ENCODE data around the gene UBE2K.
"Not testable (repeated sequence)": the region's sequence is repeated elsewhere in the genome, so short reads cannot be mapped to it uniquely, and the experiment has no call there.

Gene UBE2K

DNA sequence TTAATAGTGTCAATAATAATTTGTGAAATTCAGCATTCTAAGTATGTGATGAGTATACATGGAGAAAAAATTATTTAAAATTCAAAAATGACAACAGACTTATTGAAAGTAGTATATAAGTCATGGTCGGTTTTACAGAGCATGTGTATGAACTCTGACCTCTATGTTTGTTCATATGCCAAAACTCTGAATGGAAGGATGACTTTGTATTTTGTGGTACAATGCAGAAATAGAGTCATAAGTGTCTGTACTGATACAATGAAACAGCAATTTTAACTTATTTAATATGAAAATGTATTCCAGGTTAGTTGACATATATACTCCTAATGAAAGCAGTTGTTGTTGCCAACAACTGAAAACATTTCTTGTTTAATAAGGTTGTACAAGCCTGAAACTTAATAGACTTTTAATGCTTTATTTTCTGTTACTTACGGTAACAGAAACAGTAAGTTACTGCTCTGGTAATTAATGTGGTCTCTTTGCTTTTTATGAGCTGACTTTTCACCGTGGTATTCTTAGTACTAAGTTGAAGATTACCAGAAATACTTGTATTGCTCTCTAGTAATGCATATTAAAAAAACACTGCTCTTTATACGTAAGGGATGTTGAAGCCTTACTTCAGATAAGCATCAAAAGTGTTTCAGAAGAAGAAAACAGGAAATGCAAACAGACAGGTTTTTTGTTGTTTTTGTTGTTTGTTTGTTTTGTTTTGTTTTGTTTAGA lies 1.9 kb downstream of the UBE2K start:
- TF ChIP-seq, protein P1, sequence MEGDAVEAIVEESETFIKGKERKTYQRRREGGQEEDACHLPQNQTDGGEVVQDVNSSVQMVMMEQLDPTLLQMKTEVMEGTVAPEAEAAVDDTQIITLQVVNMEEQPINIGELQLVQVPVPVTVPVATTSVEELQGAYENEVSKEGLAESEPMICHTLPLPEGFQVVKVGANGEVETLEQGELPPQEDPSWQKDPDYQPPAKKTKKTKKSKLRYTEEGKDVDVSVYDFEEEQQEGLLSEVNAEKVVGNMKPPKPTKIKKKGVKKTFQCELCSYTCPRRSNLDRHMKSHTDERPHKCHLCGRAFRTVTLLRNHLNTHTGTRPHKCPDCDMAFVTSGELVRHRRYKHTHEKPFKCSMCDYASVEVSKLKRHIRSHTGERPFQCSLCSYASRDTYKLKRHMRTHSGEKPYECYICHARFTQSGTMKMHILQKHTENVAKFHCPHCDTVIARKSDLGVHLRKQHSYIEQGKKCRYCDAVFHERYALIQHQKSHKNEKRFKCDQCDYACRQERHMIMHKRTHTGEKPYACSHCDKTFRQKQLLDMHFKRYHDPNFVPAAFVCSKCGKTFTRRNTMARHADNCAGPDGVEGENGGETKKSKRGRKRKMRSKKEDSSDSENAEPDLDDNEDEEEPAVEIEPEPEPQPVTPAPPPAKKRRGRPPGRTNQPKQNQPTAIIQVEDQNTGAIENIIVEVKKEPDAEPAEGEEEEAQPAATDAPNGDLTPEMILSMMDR (IDR thresholded peaks at IDR 0.05; ENCODE audit: extremely low read depth, missing control alignments): no peak
- no peak for DNase-seq (ENCODE audit: low spot score)

DNA sequence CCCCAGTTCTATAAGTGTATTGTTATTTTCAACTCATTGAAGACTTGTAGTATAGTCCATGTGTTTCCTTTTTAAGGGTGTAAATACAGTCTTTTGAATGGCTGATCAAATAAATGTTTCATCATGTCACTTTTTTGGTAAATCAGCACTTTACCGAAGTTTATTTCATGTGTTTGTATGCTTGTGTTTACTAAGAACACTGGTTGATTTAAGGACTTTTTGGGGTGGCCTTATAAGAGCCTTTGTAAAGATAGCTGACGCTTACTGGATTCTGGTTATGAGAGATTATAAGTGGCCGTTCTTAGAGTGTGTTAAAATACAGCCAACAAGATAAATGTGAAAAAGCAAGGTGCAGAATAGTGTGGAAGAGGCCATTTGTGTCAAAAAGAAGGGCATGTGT lies 2.6 kb downstream of the UBE2K start:
- no peak for DNase-seq (ENCODE audit: low spot score)
- TF ChIP-seq, protein P1 (IDR thresholded peaks at IDR 0.05; ENCODE audit: extremely low read depth, missing control alignments): no peak

DNA sequence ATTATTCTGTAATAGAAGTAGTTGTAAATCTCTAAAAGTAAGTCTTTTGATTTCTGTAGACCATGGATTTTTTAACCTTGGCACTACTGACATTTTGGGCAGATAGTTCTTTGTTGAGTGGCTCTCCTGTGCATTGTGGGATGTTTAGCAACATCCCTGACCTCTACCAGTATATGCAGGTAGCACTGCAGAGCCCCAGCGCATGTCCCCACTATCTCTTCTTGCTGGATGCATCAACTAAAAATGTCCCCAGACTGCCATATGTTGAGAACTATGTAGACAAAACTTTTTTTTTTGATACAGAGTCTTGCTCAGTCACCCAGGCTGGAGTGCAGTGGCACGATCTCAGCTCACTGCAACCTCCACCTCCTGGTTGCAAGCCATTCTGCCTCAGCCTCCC lies 4.8 kb downstream of the UBE2K start:
- DNase-seq (ENCODE audit: low spot score): no peak
- TF ChIP-seq, protein P1 (IDR thresholded peaks at IDR 0.05; ENCODE audit: extremely low read depth, missing control alignments): no peak

DNA sequence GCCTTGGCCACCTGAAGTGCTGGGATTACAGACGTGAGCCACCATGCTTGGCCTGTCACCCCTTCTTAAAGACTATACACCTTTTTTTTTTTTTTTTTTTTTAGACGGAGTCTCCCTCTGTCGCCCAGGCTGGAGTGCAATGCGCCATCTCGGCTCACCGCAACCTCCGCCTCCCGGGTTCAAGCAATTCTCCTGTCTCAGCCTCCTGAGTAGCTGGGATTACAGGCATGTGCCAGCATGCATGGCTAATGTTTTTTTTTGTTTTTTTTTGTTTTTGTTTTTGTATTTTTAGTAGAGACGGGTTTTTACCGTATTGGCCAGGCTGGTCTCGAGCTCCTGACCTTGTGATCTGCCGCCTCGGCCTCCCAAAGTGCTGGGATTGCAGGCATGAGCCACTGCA lies 6.9 kb downstream of the UBE2K start:
- DNase-seq (ENCODE audit: low spot score): not testable (repeated sequence)

DNA sequence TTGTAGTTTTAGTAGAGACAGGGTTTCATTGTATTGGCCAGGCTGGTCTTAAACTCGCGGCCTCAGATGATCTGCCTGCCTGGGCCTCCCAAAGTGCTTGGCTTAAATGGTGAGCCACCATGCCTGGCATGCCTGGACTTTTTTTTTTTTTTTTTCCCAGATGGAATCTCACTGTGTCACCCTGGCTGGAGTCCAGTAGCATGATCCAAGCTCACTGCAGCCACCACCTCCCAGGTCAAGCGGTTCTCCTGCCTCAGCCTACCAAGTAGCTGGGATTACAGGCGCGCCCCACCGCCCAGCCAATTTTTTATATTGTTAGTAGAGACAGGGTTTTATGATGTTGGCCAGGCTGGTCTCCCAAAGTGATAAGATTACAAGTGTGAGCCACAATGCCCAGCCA lies 8.4 kb downstream of the UBE2K start:
- no peak for DNase-seq (ENCODE audit: low spot score)
- TF ChIP-seq, protein P1 (IDR thresholded peaks at IDR 0.05; ENCODE audit: extremely low read depth, missing control alignments): no peak

DNA sequence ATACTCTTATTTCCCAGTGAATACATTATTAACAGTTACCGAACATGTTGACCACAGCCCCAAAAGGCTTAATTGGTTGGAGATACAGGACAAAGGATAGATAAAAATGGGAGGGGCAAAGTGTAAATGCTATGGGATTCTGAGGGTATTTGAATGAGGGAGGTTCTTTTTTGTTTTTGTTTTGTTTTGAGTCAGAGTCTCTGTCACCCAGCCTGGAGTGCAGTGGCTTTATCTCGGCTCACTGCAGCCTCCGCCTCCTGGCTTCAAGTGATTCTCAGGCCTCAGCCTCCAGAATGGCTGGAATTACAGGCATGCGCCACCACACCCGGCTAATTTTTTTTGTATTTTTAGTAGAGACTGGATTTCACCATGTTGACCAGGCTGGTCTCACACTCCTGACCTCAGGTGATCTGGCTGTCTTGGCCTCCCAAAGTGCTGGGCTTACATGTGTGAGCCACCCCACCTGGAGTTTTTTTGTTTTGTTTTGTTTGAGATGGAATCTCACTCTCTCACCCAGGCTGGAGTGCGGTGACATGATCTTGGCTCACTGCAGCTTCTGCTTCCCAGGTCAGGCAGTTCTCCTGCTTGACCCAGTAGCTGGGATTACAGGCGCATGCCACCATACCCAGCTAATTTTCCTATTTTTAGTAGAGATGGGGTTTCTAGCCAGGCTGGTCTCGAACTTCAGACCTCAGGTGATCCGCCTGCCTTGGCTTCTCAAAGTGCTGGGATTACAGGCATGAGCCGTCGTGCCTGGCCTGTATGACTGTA lies 9.0 kb downstream of the UBE2K start:
- TF ChIP-seq, protein P1 (IDR thresholded peaks at IDR 0.05; ENCODE audit: extremely low read depth, missing control alignments): no peak
- DNase-seq (ENCODE audit: low spot score): no peak

DNA sequence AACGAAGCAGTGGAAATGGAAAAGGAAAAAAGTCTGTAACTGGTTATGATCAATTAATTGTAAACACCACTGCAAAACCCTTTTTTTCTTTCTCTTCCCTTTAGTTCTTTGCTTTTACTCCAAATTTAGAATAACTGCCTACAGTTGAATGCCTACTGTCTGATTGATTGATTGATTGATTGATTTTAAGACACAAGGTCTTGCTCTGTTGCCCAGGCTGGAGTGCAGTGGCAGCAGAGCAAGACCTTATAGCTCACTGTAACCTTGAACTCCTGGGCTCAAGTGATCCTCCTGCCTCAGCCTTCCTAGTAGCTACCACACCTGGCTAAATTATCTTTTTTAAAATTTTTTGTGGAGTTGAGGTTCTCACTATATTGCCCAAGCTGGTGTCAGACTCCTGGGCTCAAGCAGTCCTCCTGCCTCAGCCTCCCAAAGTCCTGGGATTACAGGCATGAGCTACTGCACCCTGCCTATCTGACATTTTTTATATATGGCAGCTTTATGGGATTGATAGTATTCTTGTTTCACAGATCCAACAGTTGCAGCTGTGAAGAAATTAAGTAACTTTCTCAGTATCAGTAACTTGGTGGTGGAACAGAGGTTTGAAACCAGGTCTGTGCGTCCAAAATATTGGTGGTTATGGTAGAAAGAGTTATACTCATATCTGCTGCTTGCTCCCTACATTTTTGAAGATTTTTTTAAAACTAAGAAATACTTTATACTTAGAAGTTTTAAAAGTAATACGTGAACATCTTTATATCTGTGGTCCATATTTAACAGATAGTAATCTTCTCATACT lies 12.4 kb downstream of the UBE2K start:
- no peak for DNase-seq (ENCODE audit: low spot score)
- TF ChIP-seq, protein P1 (IDR thresholded peaks at IDR 0.05; ENCODE audit: extremely low read depth, missing control alignments): no peak
